ENCODE measurements around the gene PIAS4.

DNA sequence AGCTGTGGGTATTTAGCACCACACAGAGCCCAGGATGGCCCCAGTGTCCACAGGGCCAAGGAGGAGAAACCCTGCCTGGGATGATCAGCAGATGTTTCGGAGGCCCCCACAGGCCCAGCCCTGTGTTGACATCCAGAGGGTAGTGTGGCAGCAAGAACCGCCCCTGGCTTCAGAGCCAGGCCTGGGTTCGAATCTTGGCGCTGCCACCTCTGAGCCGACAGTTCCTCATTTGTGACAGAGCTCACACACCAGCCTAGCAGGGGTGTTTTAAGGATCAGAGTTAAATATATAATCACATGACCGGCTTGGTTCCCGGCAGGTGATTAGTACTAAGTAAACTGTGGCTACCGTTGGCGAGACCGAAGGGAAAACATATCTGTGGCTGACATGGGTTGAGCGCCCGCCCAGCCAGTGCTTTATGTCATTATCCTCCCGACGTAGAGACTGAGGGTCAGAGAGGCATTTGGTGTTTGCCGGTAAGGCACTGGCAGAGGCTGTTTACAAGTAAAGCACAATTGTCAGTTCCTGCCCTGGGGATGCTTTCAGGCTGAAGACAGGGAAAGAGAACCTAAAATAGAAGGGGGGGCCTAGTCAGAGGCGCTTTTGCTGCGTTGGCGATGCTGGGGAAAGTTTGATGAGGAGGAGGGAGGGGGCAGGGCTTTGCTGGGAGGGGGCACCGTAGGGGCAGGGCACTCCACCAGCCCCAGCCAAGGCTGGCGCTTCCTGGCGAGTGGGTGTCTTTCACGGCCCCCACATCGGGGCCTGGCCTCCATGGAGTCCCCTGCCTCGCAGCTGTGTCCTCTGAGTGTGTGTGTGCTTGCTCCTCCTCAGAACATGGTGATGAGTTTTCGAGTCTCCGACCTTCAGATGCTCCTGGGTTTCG, 4.8 kb downstream of the PIAS4 start:
- no peak for TF ChIP-seq EZH2 (IDR thresholded peaks at IDR 0.05; ENCODE audit: insufficient read depth, poor library complexity, severe bottlenecking)
- TF ChIP-seq EZH2phosphoT487 (IDR thresholded peaks at IDR 0.05; ENCODE audit: insufficient read depth, low read depth): no peak
